GM19240 (cell line): ENCODE data around the gene MATK.

Experiments
- DNase-seq: peaks from one replicate; pipeline ENCODE4 v3.0.0; 2011; ENCODE audit warnings: low spot score; ENCODE audit not compliant: insufficient read length

Gene MATK, protein sequence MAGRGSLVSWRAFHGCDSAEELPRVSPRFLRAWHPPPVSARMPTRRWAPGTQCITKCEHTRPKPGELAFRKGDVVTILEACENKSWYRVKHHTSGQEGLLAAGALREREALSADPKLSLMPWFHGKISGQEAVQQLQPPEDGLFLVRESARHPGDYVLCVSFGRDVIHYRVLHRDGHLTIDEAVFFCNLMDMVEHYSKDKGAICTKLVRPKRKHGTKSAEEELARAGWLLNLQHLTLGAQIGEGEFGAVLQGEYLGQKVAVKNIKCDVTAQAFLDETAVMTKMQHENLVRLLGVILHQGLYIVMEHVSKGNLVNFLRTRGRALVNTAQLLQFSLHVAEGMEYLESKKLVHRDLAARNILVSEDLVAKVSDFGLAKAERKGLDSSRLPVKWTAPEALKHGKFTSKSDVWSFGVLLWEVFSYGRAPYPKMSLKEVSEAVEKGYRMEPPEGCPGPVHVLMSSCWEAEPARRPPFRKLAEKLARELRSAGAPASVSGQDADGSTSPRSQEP

GRCh38 chr19:3785938-3786824 lies at the start of gene MATK:
TSS of gene MATK (minus strand) at chr19:3786381. CDS start at chr19:3785135, 1,246 bp downstream.
- DNase-seq = no peak

GRCh38 chr19:3835055-3835435 lies 48.9 kb upstream of the MATK start:
- DNase-seq = no peak

DNA sequence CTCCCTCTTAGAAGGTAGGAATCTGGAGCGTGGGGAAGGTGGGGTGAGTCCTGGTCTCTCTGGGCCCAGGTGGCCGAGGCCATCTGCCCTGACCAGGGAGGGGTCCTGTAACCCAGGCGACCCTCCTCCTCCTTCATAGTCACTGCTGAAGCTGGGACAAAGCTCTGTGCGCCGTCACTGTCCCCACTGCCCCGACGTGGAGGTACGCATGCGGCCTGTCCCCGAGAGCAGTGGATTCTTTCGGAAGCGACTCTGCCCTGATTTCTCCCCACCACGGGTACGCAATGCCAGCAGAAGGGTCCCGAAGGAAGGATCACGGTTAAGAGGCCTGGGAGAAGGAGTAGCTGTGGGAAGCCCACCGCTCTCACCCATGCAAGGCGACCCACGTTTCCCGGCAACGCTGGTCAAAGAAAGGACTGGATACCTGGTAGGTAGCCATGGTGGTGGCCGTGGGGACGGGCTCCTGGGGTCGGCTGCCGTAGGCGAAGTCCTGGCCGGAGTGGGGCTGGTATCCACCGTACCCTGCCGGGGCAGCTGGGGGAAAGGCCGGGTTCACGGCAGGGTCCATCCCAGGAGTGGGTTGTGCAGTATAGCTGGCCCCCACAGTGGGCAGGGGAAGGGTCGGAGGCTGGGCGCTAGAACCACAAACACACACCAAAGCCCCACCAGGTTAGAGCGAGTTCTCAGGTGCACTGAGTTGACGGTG lies 48.3 kb upstream of the MATK start:
- no peak for DNase-seq

DNA sequence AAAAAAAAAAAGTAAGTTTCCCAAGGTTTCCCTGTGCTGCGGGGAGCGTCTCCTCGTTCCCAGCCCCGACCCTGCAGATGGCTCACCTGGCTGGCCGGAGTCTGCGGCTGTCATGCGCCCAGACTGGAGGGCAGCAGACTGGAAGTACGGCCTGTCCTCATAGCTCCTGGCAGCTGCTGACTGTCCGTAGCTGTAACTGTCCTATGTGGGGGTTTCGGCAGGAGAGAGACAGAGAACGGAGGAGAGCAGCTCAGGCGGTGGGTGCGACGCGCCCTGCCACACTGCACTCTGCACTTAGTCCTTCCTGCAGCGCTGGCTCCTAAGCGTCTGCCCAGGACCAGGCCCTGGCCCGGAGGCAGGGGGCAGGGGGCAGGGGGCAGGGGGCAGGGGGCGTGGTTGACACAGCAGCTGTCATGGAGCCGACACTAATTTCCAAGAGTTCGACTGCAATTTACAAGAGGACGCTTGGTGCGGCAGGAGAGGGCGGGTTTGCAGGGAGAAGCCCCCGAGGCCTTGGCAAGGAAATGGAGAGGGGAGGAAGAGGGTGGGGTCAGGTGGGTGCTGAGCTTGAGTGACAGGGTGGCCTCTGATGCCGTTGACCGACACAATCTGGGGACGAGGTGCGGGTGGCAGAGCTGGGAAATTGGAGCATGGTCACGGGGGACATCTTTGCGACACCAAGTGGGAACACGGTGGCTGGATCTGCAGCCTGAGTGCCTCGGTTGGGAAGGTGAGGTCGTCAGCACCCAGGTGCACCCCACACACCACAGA lies 47.6 kb upstream of the MATK start:
- no peak for DNase-seq

DNA sequence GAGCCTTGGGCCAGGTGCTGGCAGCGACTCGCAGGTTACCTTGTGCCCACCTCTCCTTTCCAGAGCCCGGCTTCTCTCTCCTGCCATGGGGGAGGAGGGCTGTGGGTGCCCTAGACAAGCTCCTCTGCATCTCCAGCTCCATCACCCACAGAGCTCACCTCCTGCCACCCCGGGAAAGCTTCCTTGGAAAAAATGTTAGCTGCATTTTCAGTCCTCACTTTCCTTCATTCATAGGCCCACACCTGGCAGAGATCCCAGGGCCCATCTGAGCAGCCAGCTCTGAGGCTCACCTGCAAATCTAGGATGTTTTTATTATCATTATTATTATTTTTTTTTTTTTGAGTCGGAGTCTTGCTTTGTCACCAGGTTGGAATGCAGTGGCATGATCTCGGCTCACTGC lies 45.8 kb upstream of the MATK start:
- DNase-seq = no peak

- DNase-seq = no peak
Measured at GRCh38 chr19:3831601-3832000, 45.4 kb upstream of the MATK start.

- no peak for DNase-seq
Measured at GRCh38 chr19:3830621-3831589, 44.7 kb upstream of the MATK start.

DNA sequence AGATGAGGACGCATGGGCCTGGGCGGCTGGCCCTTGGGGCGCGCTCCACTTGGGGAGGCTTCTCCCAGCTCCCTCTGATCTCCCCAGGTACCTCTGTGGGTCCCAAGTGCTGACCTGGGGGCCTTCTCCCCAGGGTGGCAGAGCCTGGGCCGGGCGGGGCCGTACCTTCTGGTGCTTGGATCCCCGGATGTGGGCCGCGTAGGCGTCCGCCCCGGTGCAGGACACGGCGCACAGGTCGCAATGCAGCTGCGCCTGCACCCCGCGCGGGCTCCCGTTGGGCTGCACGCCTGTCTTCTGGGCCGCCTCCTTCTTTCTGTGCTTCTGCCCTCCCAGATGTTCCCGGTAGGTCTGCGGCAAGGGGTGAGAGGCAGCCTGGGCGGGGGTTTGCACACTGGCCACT lies 41.1 kb upstream of the MATK start:
- no peak for DNase-seq

DNA sequence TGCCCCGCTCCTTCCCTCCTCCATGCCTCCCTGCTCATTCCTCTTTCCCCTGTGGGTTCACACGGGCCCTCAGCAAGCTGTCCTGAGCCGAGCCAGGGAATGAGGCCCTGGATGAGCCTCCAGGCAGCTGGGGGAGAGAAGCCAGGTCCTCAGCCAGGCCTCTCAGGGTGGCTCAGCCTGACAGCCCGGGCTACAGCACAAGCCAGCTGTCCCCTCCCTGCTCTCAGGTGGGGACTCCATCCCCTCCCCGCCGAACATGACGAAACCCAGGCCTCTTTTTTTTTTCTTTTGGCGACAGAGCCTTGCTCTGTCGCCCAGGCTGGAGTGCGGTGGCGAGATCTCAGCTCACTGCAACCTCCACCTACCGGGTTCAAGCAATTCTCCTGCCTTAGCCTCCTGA lies 40.0 kb upstream of the MATK start:
- DNase-seq = no peak

GRCh38 chr19:3825286-3825956 lies 39.2 kb upstream of the MATK start:
- no peak for DNase-seq

- no peak for DNase-seq
Measured at GRCh38 chr19:3823350-3823713, 37.2 kb upstream of the MATK start.

- DNase-seq = no peak
Measured at GRCh38 chr19:3822683-3823349, 36.6 kb upstream of the MATK start.

GRCh38 chr19:3821857-3822364 lies 35.7 kb upstream of the MATK start:
- DNase-seq = peak; percentile 77

DNA sequence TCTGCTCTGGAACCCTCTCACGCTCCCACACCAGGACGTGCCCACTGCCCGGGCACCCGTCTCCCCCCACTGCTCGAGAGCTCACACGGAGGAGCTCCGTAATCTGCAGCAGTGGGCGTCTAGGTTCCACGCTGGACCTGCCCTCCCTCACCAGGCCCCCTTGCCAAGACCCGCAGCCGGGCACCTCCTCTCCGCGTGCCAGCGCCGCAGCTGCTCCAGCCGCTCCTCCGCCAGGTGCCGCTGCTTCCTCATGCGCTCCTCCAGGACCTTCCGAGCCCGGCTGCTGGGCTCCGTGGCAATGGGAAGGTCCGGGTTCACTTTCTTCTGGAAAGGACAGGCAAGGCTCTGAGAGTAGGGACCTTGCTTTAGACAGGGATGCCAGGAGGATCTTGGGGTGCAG lies 35.0 kb upstream of the MATK start:
- DNase-seq = no peak

DNA sequence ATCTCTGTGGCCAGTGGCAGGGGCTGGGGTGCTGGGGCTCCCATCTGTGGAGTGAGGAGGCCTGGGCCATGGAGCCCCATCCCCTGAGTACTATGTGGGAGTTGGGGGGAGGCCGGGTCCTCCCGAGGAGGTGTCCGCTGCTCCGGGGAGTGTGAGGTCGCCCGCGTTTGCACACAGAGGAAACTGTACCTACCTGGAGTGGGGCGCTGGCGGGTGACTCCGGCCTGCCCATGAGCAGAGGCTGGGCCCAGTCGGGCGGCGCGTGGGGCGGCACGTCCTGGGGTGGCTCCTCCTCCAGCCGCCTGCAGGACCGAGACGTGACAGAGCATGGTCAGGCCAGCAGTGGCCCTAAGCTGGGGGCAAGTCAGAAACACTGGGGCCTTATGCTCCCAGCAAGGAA lies 33.8 kb upstream of the MATK start:
- DNase-seq = no peak

DNA sequence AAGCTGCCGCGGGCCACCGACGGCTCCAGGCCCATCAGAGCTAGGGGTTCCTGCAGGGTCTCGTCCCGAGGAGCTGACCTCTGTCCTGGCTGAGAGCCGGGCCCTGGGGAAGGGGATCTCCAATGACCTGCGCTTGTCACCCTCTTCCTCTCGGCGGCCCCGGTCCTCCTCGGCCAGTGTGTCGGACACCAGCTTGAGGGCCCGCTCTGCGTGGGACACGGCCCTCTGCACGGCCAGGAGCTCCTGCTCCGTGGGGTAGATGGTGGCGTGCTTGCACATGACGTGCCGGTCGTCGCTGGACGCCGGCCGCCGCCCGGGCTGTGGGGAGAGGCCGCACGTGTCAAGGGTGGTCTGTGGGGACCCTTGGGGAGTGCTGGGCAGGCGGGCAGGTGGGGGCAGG lies 32.7 kb upstream of the MATK start:
- DNase-seq = no peak

GRCh38 chr19:3818466-3818865 lies 32.3 kb upstream of the MATK start:
- no peak for DNase-seq

DNA sequence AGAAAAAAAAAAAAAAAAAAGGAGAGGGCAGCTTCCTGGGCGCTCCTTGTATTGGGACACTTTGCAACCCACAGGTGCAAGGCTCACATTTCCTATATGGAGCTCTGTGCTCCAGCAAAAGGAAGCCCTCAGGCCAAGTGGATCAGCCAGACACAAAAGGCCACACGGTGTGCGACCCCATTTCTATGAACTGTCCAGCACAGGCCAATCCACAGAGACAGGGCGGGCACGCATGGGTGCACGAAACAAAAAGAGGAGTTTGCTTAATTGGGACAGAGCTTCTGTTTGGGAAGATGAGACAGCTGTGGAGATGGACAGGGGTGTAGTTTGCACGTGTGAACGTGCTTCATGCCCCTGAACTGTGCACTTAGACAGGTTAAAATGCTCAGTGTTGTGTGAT lies 31.6 kb upstream of the MATK start:
- DNase-seq = no peak
